ENCODE results near the gene NSMF. TPM values are rescaled to one million over a fixed set of nuclear protein-coding genes. Genes with fewer than 3 reads are reported as not detected.

NSMF gene
- total RNA-seq, 2 experiments from 2014 or later: 57.6 to 60.3 TPM

Small RNAs within 50 kb of the gene (microRNA-seq; reads per million reads assigned to microRNA genes)
- not detected for gene MIR7114 (ENCODE audit: borderline microRNAs expressed, borderline replicate concordance)

Other genes starting within 250 kb of the NSMF start
- gene RNF208, start 237.1 kb downstream of the NSMF start, total RNA-seq: 1 to 10 TPM; 2.1 to 2.7 TPM
- gene CYSRT1, start 234.2 kb downstream of the NSMF start, total RNA-seq: under 1 TPM; 0.35 to 0.72 TPM
- gene RNF224, start 231.8 kb downstream of the NSMF start, total RNA-seq: under 1 TPM in 1 of 2 experiments, not detected in 1; 0.10 TPM
- gene SLC34A3, start 228.4 kb downstream of the NSMF start, total RNA-seq: not detected
- gene TUBB4B, start 218.0 kb downstream of the NSMF start, total RNA-seq: 100 to 1,000 TPM; 355 to 382 TPM
- not detected for gene STPG3, start 208.0 kb downstream of the NSMF start, total RNA-seq
- 10 to 100 TPM; 54.1 to 66.6 TPM for gene NELFB, start 204.0 kb downstream of the NSMF start, total RNA-seq
- 1 to 10 TPM; 6.0 to 7.1 TPM for gene TOR4A, start 181.6 kb downstream of the NSMF start, total RNA-seq
- gene NRARP, start 157.1 kb downstream of the NSMF start, total RNA-seq: under 1 TPM; 0.32 to 0.44 TPM
- 10 to 100 TPM; 10.3 to 13.2 TPM for gene EXD3, start 36.2 kb downstream of the NSMF start, total RNA-seq
- gene NOXA1, start 35.9 kb downstream of the NSMF start, total RNA-seq: 1 to 10 TPM in 1 of 2 experiments, under 1 TPM in 1; 0.46 to 1.1 TPM
- gene ENTPD8, start 18.0 kb downstream of the NSMF start, total RNA-seq: not detected
- gene PNPLA7, start 91.1 kb upstream of the NSMF start, total RNA-seq: 1 to 10 TPM; 3.8 to 4.4 TPM
- gene MRPL41, start 92.5 kb upstream of the NSMF start, total RNA-seq: 10 to 100 TPM; 30.2 to 37.1 TPM
- 10 to 100 TPM; 31.1 to 34.4 TPM for gene DPH7, start 119.6 kb upstream of the NSMF start, total RNA-seq
- 10 to 100 TPM; 24.7 to 26.5 TPM for gene ZMYND19, start 131.2 kb upstream of the NSMF start, total RNA-seq
- 10 to 100 TPM; 52.4 to 64.2 TPM for gene ARRDC1, start 146.4 kb upstream of the NSMF start, total RNA-seq
- 100 to 1,000 TPM; 100 to 110 TPM for gene EHMT1, start 159.7 kb upstream of the NSMF start, total RNA-seq